ENCODE results near the gene BCAS4.

The BCAS4 gene

DNA sequence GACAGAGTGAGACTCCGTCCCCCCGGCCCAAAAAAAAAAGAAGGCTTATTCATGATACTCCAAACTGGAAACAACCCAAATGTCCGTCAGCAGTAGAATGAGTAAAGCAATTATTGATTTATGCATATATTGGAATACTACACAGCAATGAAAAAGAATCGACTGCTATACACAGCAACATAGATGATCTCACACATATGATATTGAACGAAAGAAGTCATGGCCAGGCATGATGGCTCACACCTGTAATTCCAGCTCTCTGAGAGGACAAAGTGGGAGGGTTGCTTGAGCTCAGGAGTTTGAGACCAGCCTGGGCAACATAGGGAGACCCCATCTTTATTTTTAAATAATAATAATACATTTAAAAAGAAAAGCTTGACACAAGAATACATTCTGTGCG lies 28.5 kb downstream of the BCAS4 start:
- no peak for DNase-seq (ENCODE audit: low read depth)

DNA sequence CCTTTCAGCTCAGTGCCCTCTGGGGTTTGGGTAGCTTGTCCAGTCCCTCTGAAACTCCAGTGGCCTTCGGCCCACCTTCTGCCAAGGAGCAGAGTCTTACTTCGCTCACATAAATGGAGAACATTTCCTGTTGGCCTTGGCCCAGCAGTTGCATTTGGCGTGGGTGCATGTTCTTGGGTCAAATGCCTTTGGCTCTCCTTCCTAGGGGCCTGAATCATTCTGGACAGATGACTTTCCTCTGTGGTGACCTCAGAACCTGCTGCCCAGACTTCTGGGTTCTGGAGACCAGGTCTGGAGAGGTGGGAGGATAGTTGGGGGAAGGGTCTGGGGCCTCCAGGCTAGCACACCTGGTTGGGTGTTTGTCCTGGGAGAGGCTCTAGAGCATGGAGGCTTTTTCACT lies 29.3 kb downstream of the BCAS4 start:
- DNase-seq (ENCODE audit: low read depth), result no peak

GRCh38 chr20:50826121-50826520 lies 31.3 kb downstream of the BCAS4 start:
- no peak for DNase-seq (ENCODE audit: low read depth)

DNA sequence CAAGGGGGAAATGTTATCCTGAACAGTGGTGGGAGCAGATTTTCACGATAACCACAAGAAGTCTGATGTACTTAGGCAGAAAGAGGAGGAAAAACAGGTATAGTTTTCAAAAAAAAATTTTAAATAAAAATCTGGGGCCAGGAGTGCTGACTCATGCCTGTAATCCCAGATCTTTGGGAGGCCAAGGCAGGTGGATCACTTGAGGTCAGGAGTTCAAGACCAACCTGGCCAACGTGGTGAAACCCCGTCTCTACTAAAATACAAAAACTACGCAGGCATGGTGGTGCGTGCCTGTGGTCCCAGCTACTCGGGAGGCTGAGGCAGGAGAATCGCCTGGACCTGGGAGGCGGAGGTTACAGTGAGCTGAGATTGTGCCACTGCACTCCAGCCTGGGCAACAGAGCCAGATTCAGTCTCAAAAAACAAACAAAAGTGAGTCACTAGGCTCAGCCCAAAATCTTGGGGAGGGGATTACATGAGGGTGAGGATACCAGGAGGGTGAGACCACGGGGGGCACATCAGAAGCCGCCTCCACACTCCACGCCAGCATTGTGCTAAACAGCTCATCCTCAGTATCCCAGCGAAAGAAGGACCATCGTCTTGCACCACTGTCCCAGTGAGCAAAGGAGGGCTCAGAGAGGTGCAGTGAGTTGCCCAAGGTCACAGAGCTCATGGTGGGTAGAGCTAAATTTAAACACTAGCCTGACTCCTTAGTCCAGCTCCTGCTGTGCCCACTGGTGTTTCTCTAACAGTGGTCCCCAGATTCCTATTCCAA lies 33.7 kb downstream of the BCAS4 start:
- no peak for DNase-seq (ENCODE audit: low read depth)

GRCh38 chr20:50831622-50832021 lies 36.8 kb downstream of the BCAS4 start:
- no peak for DNase-seq (ENCODE audit: low read depth)

DNA sequence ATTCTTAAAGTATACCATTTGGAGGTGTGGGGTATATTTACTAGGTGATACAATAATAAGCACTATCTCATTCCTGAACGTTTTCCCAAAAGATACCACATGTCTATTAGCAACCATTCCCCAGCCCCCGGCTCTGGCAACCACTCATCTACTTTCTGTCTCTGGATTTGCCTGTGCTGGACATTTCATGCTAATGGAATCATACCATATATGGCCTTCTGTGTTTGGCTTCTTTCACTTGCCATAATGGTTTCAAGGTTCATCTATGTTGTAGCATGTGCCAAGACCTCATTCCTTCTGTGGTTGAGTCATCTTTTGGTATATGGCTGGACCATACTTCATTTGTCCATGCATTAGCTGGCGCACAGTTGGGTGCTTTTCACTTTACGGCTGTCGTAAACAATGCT lies 39.7 kb downstream of the BCAS4 start:
- DNase-seq (ENCODE audit: low read depth), result no peak

- DNase-seq (ENCODE audit: low read depth), result no peak
Observed at GRCh38 chr20:50837532-50838321, 42.9 kb downstream of the BCAS4 start.

DNA sequence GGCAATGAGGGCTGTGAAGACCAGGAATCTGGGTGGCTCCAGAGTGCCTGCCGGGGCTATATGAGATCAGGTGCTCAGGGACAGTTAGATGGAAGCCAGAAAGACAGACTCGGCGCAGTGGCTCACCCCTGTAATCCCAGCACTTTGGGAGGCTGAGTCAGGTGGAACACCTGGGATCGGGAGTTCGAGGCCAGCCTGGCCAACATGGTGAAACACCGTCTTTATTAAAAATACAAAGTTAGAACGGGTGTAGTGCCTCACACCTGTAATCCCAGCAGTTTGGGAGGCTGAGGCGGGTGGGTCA lies 43.4 kb downstream of the BCAS4 start:
- DNase-seq (ENCODE audit: low read depth), result no peak

DNA sequence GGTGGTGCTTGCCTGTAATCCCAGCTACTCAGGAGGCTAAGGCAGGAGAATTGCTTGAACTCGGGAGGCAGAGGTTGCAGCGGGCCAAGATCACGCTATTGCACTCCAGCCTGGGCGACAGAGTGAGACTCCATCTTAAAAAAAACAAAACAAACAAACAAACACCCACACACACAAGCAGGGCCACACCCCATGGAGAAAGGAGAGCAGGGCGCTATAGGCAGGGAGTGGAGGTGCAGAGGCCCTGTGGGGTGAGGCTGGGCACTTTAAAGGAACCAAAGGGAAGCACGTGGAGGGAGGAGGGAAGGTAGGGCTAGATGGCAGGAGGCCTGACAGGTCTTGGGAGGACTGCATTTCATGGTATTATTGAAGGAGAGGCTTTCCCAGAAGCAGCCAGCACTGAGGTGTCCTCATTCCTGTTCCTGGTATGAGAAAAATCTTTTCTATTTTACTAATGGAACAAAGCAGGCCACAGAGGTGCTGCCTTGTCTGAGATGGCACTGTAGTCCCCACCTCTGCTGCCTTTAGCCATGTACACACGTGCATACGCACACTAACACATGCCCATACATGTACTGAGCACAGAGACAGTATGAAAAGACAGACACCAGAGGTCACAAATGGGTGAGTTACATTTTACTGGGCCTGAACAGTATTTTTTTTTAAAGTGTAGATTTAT lies 44.0 kb downstream of the BCAS4 start:
- no peak for DNase-seq (ENCODE audit: low read depth)

DNA sequence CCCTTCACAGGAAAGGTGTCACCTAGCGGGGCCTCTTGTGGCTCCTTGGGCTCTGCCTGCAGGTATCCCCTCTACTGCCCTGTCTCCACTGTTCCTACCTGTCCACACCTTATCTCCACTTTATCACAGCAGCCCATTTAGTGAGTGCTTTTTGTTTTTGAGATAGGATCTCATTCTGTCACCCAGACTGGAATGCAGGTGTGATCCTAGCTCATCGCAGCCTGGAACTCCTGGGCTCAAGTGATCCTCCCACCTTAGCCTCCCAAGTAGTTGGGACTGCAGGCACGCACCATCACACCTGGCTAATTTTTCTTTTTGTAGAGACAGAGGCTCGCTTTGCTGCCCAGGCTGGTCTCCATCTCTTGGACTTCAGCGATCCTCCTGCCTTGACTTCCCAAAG lies 48.0 kb downstream of the BCAS4 start:
- DNase-seq (ENCODE audit: low read depth), result no peak

DNA sequence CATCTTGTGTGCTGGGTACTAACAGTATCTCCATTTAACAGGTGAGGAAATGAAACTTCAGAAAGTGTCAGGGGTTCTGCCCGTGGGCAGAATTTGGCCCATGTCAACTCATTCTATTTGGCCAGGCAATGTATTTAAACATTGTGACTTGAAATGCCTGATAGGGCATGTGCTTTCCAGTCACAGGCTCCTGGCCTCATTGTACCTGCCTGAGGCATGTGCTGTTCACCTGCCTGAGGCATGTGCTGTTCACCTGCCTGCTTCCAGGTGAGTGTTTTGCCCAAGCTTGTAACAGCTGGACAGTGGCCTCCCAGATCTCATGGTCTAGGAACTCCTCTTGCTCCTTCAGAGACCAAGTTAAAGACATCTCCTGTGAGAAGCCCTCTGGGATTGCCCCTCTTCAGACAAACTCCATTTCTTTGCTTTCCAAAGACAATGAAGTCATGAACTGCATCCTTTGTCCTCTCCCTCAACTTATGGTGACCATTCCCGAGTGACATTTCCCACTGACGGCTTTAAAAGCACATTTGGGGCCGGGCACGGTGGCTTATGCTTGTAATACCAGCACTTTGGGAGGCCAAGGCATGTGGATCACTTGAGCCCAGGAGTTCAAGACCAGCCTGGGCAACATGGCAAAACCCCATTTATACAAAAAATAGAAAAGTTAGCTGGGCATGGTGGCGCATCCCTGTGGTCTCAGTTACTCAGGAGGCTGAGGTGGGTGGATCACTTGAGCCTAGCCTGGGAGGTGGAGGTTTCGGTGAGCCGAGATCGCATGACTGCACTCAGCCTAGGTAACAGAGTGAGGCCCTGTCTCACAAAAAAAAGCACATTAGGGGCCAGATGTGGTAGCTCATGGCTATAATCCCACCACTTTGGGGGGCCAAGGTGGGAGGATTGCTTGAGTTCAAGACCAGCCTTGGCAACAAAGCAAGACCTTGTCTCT lies 48.7 kb downstream of the BCAS4 start:
- no peak for DNase-seq (ENCODE audit: low read depth)

- DNase-seq (ENCODE audit: low read depth), result peak; percentile 3
Observed at GRCh38 chr20:50844430-50845100, 49.7 kb downstream of the BCAS4 start.

DNA sequence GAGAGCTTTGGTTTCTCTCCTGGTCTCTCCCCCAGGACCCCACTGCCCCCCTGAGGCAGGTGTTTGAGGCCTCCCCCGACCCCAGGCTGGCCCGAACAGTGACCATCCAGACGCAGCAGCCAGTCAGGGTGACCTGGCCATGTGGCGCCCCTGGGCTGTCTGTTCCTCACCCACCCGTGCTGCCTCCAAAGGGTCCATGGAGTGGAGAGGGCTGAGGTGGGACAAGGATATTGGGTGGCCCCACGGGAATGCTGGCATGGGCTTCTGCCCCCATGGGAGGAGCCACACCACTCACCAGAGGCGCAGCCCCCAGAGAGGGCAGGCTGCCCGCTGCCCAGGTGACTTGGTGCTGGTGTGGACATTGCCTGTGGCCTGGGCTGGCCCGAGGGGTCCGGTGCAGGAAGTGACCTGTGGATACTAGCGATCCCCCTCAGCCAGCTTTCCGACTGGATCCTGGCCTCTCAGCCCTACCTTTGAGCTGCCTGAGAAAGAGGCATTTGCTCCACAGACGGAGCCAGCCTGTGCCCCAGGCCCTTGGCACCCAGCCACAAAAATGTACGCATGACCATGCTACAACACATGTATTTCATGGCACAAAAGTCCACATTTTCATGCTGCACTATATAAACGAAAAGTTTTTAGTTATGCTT lies 50.8 kb downstream of the BCAS4 start:
- DNase-seq (ENCODE audit: low read depth), result no peak

GRCh38 chr20:50848341-50848808 lies 53.5 kb downstream of the BCAS4 start:
- DNase-seq (ENCODE audit: low read depth), result no peak

- DNase-seq (ENCODE audit: low read depth), result no peak
Observed at GRCh38 chr20:50848846-50849673, 54.2 kb downstream of the BCAS4 start.

- no peak for DNase-seq (ENCODE audit: low read depth)
Observed at GRCh38 chr20:50850721-50851286, 55.9 kb downstream of the BCAS4 start.

GRCh38 chr20:50852085-50852484 lies 57.2 kb downstream of the BCAS4 start:
- DNase-seq (ENCODE audit: low read depth), result no peak

GRCh38 chr20:50854506-50855249 lies 59.8 kb downstream of the BCAS4 start:
- no peak for DNase-seq (ENCODE audit: low read depth)

All from activated T-helper 1 cell treated with Interleukin-2 at 50 U/mL for 16 hours (primary cell).